ENCODE data around the gene KCNK15.

DNA sequence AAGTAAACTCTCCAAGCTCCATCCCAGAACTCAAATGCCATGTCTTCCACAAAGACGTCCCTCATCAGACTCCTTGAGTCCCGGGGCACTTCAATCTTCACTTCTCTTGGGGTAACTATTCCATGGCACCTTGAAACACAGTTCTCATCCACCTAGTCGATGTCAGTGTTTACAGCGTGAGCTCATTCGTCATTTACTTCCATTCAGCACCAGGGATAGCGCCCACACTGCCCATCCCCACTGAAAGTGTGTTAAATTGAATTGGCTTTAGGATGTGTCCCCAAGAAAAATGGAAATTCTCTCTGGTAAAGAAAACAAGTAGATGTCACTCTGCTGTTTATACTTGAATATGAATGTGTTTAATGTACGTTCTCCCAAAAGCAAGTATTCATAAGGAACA, 31.3 kb downstream of the KCNK15 start:
- TF ChIP-seq, protein P1, sequence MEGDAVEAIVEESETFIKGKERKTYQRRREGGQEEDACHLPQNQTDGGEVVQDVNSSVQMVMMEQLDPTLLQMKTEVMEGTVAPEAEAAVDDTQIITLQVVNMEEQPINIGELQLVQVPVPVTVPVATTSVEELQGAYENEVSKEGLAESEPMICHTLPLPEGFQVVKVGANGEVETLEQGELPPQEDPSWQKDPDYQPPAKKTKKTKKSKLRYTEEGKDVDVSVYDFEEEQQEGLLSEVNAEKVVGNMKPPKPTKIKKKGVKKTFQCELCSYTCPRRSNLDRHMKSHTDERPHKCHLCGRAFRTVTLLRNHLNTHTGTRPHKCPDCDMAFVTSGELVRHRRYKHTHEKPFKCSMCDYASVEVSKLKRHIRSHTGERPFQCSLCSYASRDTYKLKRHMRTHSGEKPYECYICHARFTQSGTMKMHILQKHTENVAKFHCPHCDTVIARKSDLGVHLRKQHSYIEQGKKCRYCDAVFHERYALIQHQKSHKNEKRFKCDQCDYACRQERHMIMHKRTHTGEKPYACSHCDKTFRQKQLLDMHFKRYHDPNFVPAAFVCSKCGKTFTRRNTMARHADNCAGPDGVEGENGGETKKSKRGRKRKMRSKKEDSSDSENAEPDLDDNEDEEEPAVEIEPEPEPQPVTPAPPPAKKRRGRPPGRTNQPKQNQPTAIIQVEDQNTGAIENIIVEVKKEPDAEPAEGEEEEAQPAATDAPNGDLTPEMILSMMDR (IDR thresholded peaks at IDR 0.05): no peak
- no peak for TF ChIP-seq POLR2A (IDR thresholded peaks at IDR 0.05)

Data from thyroid gland (tissue), 4 donors.